OCI-LY7 (cell line): Measurements from ENCODE around the gene TYW1B.

ENCODE experiments used
- CTCF ChIP-seq: fragments of 200-600 bp; sonication (generic); conservative IDR thresholded peaks from 2 replicates; pipeline ENCODE4 v1.5.1; 2014; ENCODE audit warnings: mild to moderate bottlenecking, antibody characterized with exemption, low read length, moderate library complexity, mixed read lengths
- EZH2phosphoT487 ChIP-seq: fragments of 200-600 bp; sonication (generic); IDR thresholded peaks from 2 replicates; pipeline ENCODE4 v1.6.1; 2018; ENCODE audit warnings: low read depth, borderline replicate concordance, mild to moderate bottlenecking, mixed run types, antibody characterized with exemption, low read length, moderate library complexity, mixed read lengths

GRCh38 chr7:72781631-72782030 lies 46.4 kb downstream of the TYW1B start:
- TF ChIP-seq CTCF (no peak), EZH2phosphoT487 (no peak)
